ENCODE results near the gene OR2K2.
A peak's percentile ranks its signal among the peaks of the same experiment; 100 is the strongest.

DNA sequence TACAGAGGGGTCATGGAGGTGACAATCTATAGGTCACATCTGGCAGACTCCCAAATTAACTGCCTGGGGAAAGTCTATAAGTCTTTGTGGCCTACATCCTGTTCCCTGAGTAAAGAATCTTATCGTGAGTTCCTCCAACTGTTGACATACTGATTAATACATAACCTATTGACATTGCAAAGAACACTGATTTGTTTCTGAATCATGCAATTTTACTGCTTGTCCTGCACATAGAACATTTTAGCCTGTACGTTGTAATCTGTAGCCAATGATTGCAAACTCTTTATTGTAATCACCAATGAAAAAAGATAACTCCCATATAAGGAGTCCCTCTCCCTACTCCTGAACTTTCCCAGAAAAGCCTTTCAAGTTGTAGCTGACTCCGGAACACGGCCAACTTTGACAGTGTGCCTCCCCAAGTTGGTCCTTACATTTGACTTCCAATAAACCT lies 18.8 kb upstream of the OR2K2 start:
- TF ChIP-seq, protein P1, sequence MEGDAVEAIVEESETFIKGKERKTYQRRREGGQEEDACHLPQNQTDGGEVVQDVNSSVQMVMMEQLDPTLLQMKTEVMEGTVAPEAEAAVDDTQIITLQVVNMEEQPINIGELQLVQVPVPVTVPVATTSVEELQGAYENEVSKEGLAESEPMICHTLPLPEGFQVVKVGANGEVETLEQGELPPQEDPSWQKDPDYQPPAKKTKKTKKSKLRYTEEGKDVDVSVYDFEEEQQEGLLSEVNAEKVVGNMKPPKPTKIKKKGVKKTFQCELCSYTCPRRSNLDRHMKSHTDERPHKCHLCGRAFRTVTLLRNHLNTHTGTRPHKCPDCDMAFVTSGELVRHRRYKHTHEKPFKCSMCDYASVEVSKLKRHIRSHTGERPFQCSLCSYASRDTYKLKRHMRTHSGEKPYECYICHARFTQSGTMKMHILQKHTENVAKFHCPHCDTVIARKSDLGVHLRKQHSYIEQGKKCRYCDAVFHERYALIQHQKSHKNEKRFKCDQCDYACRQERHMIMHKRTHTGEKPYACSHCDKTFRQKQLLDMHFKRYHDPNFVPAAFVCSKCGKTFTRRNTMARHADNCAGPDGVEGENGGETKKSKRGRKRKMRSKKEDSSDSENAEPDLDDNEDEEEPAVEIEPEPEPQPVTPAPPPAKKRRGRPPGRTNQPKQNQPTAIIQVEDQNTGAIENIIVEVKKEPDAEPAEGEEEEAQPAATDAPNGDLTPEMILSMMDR (IDR thresholded peaks at IDR 0.05; ENCODE audit: extremely low read depth in 1 of 2, insufficient read depth in 1 of 2, low read depth in 1 of 2, low read length in 2 of 2): no peak
- TF ChIP-seq EZH2 (IDR thresholded peaks at IDR 0.05; ENCODE audit: borderline replicate concordance, low read depth, low read length, severe bottlenecking) (no peak), POLR2A (IDR thresholded peaks at IDR 0.05; ENCODE audit: low read depth, low read length) (peak; percentile 60), MYC (IDR thresholded peaks at IDR 0.05; ENCODE audit: low read depth, low read length) (no peak)
- TF ChIP-seq, protein P2, sequence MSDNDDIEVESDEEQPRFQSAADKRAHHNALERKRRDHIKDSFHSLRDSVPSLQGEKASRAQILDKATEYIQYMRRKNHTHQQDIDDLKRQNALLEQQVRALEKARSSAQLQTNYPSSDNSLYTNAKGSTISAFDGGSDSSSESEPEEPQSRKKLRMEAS (IDR thresholded peaks at IDR 0.05; ENCODE audit: insufficient read depth, insufficient read length): no peak
